IPS-18c (cell line): ENCODE data around the gene RHEBL1.

Experiments
- H3K4me3 ChIP-seq: 2 replicates; pipeline ENCODE4 v1.7.0; 2013; ENCODE audit warnings: low read depth, mild to moderate bottlenecking, low read length, moderate library complexity; ENCODE audit not compliant: insufficient read depth
- H3K9me3 ChIP-seq: one replicate; pipeline ENCODE4 v1.6.1; 2013; ENCODE audit warnings: mild to moderate bottlenecking, low read length, moderate library complexity; ENCODE audit not compliant: control insufficient read depth, insufficient read depth

The RHEBL1 gene

GRCh38 chr12:49060237-49061156 lies 9.3 kb downstream of the RHEBL1 start, which contains the start of gene KMT2D:
TSS of gene KMT2D (minus strand) at chr12:49060794. CDS start at chr12:49055324, 5,470 bp downstream.
- H3K4me3 ChIP-seq, result peak within 1 kb of the TSS; percentile 100
- H3K9me3 ChIP-seq, result no peaks in the 10 kb centered on the region

- Histone ChIP-seq H3K9me3 (no peaks in the 10 kb centered on the region), H3K4me3 (peak overlapping the region; percentile 100)
These were observed 10.2 kb downstream of the RHEBL1 start for GRCh38 chr12:49059299-49060171.

- Histone ChIP-seq H3K4me3 (peak overlapping the region; percentile 100), H3K9me3 (no peaks in the 10 kb centered on the region)
These were observed 10.8 kb downstream of the RHEBL1 start for GRCh38 chr12:49059045-49059298.

GRCh38 chr12:49058366-49059044 lies 11.3 kb downstream of the RHEBL1 start:
- peak overlapping the region; percentile 100 for H3K4me3 ChIP-seq
- H3K9me3 ChIP-seq, result no peaks in the 10 kb centered on the region

GRCh38 chr12:49057888-49058287 lies 11.9 kb downstream of the RHEBL1 start:
- Histone ChIP-seq H3K9me3 (no peaks in the 10 kb centered on the region), H3K4me3 (peak overlapping the region; percentile 100)

DNA sequence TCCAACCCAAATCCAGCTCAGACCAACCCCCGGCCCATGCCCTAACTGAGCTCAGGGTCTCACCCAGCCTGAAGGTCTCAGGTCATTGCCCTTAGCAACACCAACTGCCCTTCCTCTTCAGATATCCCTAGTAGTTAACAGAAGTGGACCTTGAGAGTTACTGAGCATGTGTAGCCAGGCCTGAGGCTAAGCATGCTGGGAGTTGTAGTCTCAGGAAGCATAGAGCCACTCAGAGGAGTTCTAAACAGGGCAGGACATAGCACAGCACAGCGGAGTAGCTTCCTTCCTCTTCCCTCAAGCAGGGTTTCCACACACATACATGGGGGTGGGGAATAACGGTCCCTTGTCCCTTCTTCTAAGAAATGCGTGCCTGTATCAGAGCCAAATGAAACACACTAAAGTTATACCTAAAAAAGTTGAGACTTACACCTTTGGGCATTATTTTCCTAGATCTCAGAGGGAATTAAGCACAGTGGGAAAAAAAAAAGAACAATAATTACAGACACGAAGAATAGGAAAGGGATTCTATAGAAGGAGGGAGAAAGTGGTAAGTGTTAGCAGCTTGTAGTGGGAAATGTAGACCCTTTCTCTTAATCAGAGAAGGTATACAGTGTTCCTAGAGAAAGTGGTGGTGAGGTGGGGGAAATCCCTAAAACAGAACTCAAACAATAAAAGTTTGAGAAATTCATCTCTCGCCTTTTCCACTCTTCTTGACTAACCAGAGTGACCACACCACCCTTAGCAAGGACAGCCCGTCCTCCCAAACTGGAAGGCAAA lies 13.6 kb downstream of the RHEBL1 start:
- Histone ChIP-seq H3K4me3 (0 out of 2 replicates have a peak overlapping the region, but pooled peaks have one; percentile 15), H3K9me3 (no peaks in the 10 kb centered on the region)

DNA sequence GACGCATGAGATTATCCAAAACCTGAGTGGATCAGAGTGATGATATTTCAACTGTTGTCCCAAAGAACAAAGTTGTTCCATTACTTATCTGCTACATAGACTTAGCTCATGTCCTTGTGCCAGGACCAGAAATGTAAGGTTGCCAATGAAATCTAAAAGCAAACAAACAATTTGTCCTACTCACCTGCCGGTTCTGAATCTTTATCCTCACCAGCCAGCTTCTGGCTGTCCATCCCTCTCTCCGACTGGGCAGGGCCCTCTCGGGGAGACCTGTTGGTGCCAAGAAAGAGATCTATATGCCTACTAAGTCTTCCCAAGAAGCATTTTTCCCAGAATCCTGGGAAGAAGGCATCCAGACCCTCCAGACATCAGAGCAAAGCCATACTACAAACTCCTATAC lies 14.7 kb downstream of the RHEBL1 start:
- no peaks in the 10 kb centered on the region for H3K9me3 ChIP-seq

DNA sequence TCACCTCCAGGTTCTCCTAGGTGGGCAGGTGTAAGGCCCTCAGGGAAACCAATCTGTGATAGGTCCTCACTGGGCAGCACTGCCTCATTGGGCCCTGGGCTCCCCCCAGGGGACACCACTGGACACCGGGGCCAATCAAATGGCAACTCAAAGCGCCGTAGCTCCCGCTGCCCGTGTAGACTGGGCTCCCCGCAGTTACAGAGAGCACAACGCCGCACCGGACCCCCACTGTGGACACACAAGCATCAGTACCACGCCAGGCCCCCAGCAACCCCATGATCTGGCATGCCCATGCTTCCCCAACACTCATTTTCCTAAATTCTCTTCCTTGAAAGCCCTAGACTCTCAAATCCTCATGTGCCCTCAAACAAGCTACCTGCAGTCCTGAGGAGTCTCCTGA lies 15.3 kb downstream of the RHEBL1 start:
- Histone ChIP-seq H3K4me3 (no peak overlapping the region), H3K9me3 (no peaks in the 10 kb centered on the region)

More for the DNA sequence above, 14.7 kb downstream of the RHEBL1 start:
- no peak overlapping the region for H3K4me3 ChIP-seq

- H3K9me3 ChIP-seq, result no peaks in the 10 kb centered on the region
- no peak overlapping the region for H3K4me3 ChIP-seq
These were observed 15.7 kb downstream of the RHEBL1 start for GRCh38 chr12:49054096-49054495.

- H3K9me3 ChIP-seq, result no peaks in the 10 kb centered on the region
- no peak overlapping the region for H3K4me3 ChIP-seq
These were observed 17.1 kb downstream of the RHEBL1 start for GRCh38 chr12:49052451-49053208.

DNA sequence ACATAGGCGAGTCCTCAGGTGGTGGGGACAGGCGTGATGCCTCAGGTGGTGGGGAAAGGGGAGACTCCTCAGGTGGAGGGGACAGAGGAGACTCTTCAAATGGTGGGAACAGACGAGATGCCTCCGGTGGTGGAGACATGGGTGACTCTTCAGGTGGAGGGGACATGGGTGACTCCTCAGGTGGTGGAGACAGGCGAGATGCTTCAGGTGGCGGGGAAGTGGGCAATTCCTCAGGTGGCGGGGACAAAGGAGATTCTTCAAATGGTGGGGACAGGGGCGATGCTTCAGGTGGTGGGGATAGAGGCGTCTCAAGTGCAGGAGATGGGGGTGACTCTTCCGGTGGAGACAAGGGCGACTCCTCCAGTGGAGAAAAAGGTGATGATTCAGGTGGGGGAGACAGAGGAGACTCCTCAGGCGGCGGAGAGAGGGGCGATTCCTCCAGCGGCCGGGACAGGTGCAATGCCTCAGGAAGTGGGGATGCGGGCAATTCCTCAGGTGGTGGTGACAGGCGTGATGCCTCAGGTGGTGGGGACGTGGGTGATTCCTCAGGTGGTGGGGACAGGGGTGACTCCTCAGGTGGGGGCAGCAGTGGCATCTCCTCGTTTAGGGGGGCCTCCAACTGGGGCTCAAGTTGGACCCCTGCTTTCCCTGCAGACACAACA lies 17.9 kb downstream of the RHEBL1 start:
- Histone ChIP-seq H3K9me3 (no peaks in the 10 kb centered on the region), H3K4me3 (no peak overlapping the region)

- Histone ChIP-seq H3K4me3 (no peak overlapping the region), H3K9me3 (no peaks in the 10 kb centered on the region)
These were observed 18.4 kb downstream of the RHEBL1 start for GRCh38 chr12:49051373-49051764.

DNA sequence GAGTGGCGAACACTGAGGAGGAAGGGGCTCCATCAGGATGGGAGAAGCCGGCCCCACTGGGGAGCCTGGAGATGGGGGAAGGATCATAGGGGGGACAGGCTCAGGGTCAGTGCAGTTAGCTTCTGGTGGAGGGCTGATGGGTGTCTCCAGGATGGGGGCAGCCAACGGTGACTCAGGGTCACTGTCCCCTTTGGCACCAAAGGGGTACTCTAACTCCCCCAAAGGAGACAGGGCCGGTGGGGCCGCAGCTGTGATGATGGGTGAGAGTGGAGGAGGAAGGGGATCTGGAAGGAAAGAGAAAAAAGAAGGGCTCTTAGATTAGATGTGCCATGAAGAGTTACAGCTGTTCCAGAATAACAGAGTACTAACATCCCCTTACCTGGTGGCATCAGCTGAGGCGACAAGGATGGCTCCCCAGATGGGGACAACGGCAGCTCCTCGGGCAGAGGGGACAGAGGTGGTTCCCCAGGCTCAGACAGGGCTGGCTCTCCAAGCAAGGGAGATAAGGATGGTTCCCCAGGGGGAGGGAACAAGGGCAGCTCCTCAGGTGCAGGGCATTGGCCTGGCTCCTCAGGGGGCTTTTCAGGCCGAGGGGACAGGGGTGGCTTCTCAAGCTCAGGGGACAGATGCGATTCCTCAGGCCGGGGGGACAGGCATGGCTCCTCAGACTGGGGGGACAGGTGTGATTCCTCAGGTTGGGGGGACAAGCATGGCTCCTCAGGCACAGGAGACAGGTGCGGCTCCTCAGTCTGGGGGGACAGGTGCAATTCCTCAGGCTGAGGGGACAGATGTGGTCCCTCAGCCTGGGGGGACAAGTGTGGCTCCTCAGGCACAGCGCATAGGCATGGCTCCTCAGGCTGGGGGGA lies 19.0 kb downstream of the RHEBL1 start:
- no peak overlapping the region for H3K4me3 ChIP-seq
- H3K9me3 ChIP-seq, result no peaks in the 10 kb centered on the region

DNA sequence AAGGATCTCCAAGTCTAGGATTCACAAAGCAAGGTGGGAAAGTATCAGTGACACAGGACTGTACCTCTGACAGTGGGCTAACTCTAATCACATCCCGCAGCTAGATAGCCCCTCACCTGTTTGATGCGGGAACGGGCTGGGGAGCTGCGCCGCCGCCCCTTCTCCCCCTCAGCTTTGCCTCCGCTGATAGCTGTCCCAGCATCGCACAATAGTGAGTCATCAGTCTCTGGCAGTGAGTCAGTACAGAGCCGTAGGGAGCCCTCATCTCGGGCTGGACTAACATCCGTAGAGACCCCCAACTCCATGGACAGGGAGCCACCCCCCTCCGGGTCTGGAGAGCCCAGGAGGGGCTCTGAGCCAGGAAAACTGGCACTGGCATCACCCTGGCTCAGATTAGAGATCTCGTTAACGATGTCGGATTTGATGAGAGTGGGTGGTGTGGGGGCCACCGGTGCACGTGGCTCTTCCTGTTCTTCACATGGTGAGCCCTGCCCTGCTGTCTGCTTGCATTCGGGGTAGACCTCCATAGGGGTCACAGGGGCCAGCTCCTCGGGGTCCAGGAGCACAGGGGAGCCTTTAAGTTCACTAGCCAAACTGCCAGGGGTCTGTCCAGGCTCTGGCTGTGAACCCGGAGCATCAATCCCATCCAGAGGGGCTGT lies 20.1 kb downstream of the RHEBL1 start:
- H3K9me3 ChIP-seq, result no peaks in the 10 kb centered on the region

GRCh38 chr12:49048953-49049352 lies 20.8 kb downstream of the RHEBL1 start:
- Histone ChIP-seq H3K9me3 (no peaks in the 10 kb centered on the region), H3K4me3 (no peak overlapping the region)

More for the DNA sequence above, 20.1 kb downstream of the RHEBL1 start:
- H3K4me3 ChIP-seq, result no peak overlapping the region
